Left ventricle myocardium superior (tissue), 1 donor: ENCODE data around the gene RNPS1. TPM values are rescaled to one million over a fixed set of nuclear protein-coding genes. Genes with fewer than 3 reads are reported as not detected.

ENCODE experiments used
- ATAC-seq: fragments of 200-7000 bp; cut with Tn5 transposase; one replicate; pipeline ENCODE4 v1.9.1; 2020; ENCODE audit warnings: mild to moderate bottlenecking, moderate library complexity
- DNase-seq: peaks from one replicate; pipeline ENCODE4 v3.0.0-alpha.2; 2020
- intact Hi-C: fragments of 100-400 bp; cut with micrococcal nuclease; formaldehyde crosslinking; loops from one replicate; pipeline ENCODE4 v1.11.0; 2022
- total RNA-seq: library from RNA; stranded (reverse); fragmentation: NEBNext Ultra II Directional; extraction: Animal tissue kit (Norgen Biotek cat#: 25700); gene quantifications from one replicate; pipeline ENCODE4 v1.2.1, GENCODE V29; 2021
- donor health status: DM: no; HTN: yes; CAD: no; lungs with severe emphysema.

RNPS1 gene
- total RNA-seq, 1 donor from 2014 or later, result 113 TPM

GRCh38 chr16:2284797-2285576 is 17.1 kb upstream of the RNPS1 start:
- ATAC-seq (no peak), DNase-seq (no peak)
- intact Hi-C loops, result no loop called here

GRCh38 chr16:2284001-2284770 is 16.3 kb upstream of the RNPS1 start:
- ATAC-seq (no peak), DNase-seq (no peak)
- intact Hi-C loops, result no loop called here

DNA sequence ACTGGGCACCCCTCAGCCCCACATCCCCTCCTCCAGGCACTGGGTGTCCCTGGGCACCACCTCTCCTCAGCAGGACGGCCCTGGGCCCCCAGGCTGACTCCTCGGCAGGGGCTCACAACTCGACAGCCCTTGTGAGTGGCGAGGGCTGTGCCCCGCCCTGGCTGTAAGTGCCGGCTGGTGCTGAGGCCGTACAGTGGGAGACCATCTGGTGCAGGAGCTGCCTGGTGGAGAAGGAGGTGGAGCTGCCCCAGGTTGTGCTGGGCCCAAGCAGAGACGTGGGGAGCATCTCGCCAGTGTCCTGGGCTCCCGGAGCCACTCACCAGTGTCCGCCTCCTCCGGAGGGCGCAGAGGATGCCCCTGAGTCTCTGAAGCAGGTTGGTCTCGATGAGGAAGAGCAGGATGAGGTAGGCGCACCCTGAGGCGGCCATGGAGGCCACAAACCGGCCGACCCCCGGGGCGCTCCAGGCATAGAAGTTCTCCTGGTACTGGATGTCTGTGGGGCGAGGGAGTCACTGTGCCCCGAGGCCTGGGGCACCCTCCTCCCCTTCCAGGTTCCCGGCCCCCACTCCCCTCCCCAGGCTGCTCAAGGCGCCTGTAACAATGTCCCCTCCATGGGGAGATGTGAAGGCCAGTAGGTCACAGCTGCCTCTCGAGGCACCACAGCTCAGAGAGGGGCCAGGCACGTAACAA is 15.1 kb upstream of the RNPS1 start:
- intact Hi-C loops, result no loop called here
- ATAC-seq, result no peak
- DNase-seq, result no peak

GRCh38 chr16:2282262-2282661 is 14.3 kb upstream of the RNPS1 start:
- intact Hi-C loops, result no loop called here
- DNase-seq (no peak), ATAC-seq (no peak)

DNA sequence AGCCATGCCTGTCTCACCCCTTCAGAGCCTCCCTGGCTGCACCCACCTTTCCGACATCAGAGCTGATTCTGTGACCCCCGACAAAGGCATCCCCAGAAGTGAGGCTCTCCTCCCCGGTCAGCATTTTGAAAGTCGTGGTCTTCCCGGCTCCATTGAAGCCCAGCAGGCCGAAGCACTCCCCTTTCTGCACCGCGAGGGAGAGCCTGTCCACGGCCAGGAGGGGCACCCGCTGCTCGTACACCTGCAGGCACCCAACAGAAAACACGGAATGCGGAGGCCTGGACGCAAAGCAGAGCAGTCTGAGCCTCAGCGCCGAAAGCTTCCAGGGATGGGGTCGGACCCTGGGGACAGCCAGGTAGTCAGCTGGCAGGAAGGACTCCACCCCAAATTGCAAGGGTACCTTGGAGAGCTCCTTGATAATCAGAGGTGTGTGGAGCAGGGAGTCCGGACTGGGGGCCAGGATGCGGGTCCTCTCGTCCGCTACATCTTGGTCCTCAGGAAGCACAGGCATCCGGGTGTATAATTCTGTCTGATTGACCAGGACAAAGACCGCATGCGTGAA is 13.1 kb upstream of the RNPS1 start:
- intact Hi-C loops, result no loop called here
- ATAC-seq (no peak), DNase-seq (no peak)

DNA sequence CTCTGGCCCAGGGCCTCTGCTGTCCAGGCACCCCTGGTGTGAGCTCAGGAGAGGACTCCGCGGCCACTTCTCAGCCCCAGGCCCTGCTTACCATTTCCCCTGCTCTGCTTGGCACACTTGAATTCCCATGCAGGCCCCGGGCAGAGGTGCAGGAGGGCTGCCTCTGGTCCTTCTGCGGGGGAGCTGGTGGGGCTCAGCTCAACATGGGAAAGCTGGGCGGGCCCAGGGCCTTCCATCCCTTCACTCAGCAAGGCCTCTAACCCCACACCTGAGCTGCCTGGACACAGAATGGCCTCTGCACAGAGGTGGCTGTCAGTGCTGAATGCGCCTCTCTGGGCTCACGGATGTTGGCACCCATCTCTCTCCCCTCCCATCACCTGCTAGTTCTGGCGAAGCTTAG is 12.5 kb upstream of the RNPS1 start:
- no peak for DNase-seq
- no peak for ATAC-seq
- intact Hi-C loops, result no loop called here

DNA sequence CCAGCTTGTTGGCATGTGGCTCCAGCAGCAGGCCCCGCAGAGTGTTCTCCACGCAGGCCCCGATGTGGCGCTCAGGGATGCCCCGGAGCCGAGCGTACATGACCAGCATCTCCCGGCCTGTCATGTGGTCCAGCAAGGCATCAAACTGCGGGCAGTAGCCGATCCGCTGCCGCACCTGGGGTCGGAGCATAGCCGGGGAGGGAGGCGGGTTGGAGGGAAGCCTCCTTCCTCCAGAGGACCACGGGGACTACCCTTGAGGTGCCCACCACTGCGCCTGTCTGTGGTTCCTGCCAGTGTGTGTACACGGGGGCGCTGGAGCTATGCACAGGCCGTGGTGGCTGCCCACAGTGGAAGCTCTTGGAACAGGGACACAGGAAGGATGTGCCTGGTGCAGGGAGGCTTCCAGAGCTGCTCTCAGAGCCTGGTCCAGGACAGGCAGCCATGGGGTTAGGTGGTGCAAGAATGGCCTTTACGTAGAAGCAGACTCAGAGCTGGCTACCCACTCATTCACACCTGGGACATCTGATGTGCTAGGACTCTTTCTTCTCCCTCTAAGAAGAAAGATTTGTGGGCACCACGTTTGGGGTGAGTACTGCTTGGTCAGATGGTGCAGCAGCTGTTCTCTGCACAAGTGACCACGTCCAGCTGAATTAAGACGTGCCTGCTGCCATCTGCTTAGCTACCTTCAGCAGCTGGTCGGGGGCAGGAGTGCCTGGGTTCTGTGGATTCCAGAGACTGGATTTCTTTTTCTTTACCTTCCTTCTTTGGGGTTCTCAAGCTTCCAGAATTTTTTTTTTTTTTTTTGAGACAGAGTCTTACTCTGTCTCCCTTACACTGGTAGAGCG is 11.3 kb upstream of the RNPS1 start:
- intact Hi-C loops, result no loop called here
- DNase-seq, result no peak
- ATAC-seq, result no peak

DNA sequence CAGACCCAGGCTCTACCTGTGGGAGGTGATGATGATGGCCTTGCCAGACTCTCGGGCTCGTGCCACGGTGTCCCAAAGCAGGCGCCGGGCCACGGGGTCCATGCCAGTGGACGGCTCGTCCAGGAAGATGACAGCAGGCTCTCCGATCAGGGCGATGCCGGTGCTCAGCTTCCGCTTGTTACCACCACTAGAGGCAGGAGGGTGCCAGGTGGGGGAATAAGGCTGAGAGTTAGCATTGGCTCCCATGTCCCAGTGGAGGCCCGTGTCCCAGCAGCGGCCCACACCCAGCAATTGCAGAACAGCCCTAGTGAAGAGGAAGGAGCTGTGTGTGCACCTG is 10.3 kb upstream of the RNPS1 start:
- no peak for DNase-seq
- ATAC-seq, result no peak
- intact Hi-C loops, result no loop called here

DNA sequence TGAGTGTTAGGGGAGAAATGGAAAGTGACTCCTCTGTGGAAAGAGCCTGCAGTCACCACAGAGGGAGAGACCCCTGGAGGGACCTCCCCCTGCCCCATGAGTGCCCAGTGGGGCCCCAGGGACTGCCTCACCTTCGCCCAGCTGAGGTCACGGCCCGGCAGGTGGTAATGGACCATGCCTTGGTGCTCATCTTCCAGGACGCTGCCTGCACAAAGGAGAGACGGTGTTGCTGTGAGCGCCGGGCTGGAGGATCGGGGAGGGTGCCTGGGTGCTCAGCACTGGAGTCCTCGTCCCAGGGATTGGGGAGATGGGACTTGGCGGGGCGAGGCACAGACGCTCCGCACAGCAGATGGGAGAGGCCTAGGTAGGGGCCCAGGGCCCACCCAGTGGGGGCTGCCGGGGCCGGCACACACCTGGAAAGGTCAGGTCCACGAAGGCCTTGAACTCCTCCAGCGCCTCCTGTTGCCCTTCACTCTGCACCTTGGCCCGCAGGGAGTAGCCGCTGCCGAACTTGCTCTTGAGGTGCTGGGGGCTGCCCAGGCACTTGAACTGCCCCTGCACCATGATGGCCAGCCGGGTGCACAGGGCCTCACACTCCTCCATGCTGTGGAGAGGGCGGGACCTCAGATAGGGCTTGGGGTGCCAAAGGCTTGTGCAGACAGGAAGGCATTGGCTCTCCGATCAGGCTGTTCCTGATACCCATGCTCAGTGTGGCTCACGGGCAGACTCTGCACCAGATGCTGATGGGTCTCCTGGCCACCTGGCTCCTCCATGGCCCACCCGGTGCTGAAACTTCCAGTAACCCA is 9.7 kb upstream of the RNPS1 start:
- intact Hi-C loops, result no loop called here
- no peak for ATAC-seq
- no peak for DNase-seq

DNA sequence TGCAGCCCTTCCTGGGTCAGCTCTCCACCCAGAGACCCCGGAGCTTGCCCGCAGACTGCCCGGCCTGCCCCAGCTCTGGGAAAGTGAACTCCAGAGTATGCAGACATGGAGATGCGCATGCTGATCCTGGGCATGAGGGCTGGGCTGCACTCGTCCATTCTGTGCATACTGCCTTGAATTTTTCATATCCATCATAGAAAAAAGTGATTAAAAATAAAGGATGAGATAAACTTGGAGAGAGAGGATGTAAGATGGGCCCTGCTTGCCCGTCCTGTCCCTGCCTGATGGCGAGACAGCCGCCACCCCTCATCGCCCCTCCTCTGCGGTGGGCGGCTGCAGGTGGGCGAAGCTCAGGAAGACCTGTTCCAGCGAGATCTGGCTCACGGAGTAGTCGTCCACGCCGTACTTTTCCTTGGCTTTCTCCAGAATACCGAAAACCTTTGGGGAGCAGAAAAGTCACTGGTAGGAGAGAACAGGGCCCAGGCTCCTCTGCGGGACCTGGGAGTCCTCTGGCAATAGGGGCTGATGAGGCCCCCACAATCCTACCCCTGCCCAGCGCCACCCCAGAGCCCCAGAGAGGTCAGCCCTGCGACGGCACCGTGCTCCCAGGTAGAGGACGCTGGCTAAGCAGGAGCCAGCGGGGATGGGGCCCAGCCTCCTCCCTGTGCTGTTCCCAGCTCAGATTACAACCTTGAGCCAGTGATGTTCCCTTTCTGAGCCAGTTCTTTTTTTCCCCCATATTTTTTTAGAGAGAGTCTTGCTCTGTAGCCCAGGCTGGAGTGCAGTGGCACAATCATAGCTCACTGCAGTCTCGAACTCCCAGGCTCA is 8.7 kb upstream of the RNPS1 start:
- DNase-seq (no peak), ATAC-seq (no peak)
- intact Hi-C loops, result no loop called here

GRCh38 chr16:2275476-2276367 is 7.8 kb upstream of the RNPS1 start:
- intact Hi-C loops, result no loop called here
- DNase-seq, result peak; percentile 62

GRCh38 chr16:2273931-2274330 is 6.0 kb upstream of the RNPS1 start:
- ATAC-seq (no peak), DNase-seq (no peak)
- intact Hi-C loops, result no loop called here

More at GRCh38 chr16:2275476-2276367, 7.8 kb upstream of the RNPS1 start:
- ATAC-seq, result peak; percentile 32

GRCh38 chr16:2273484-2273883 is 5.6 kb upstream of the RNPS1 start:
- DNase-seq, result no peak
- intact Hi-C loops, result no loop called here
- no peak for ATAC-seq

DNA sequence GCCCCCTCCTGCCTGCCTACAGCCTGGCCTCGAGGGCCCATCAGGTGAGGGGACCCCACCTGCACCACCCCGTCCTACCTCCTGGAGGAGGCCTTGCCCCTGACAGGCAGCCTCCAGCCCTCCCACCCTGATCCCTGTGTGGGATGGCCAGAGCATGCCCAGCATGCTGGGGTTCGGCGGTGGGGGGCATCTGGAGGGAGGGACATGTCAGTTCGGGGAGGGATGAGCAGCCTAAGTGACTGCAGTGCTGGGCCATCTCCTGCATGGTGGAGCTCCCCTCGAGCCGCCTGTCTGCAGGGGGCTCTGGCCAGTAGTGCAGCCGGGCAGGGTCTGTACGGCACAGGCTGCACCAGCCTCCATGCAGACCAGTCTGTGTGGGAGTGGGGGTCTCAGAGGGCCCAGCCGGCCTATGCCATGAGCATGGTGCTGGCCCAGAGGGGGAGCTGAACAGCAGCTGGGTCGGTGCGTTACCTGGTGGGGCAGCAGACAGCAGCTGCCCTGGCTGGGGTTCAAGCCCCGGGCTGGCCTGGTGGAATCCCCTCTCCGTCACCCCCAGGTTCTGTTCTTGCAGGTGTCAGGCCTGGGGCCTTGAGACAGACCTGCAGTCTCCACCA is 4.0 kb upstream of the RNPS1 start:
- intact Hi-C loops, result no loop called here
- no peak for DNase-seq
- ATAC-seq, result no peak

- DNase-seq, result no peak
- ATAC-seq, result no peak
- intact Hi-C loops, result no loop called here
Measured at GRCh38 chr16:2270588-2271470, 2.9 kb upstream of the RNPS1 start.
